GM12878 (cell line): ENCODE results near the gene KRTAP29-1. TPM values are rescaled to one million over a fixed set of nuclear protein-coding genes. Genes with fewer than 3 reads are reported as not detected.

Experiments used
- ATAC-seq: fragments of 200-7000 bp; cut with Tn5 transposase; 3 replicates; pipeline ENCODE4 v1.9.1; 2020; ENCODE audit warnings: mild to moderate bottlenecking, moderate library complexity
- BruUV-seq: library from RNA; stranded (reverse); fragments of 400-500 nt; replicated peaks from 2 replicates; lab custom pipeline; 2021; lab: Mats Ljungman, UMichigan
- CTCF ChIA-PET: fragments of 300-600 bp; sonication (Branson Sonifier 250); formaldehyde crosslinking; extraction: SDS; loops from one replicate; lab custom pipeline; 2021; ENCODE audit warnings: inconsistent platforms; lab: Yijun Ruan, JAX
- POLR2A ChIA-PET: fragments of 350-600 bp; formaldehyde crosslinking; extraction: SDS; loops from one replicate; lab custom pipeline; 2021; ENCODE audit warnings: inconsistent platforms; lab: Charles Lee
- RAD21 ChIA-PET: fragments of 300-600 bp; sonication (Branson Sonifier 250); formaldehyde crosslinking; loops from one replicate; lab custom pipeline; 2023; ENCODE audit warnings: antibody characterized with exemption; ENCODE audit not compliant: unreplicated experiment; lab: Charles Lee
- SMC1A ChIA-PET: fragments of 300-600 bp; sonication (Branson Sonifier 250); formaldehyde crosslinking; loops from one replicate; lab custom pipeline; 2023; ENCODE audit not compliant: unreplicated experiment, uncharacterized antibody; lab: Charles Lee
- DNase-seq: peaks from one replicate; pipeline ENCODE4 v3.0.0-alpha.2; 2011; ENCODE audit warnings: low read depth, low spot score
- FAIRE-seq: peaks from 3 replicates; lab custom pipeline; 2011; peaks lifted over from hg19 to GRCh38; lab: Jason Lieb, UNC
- H2AFZ ChIP-seq: 2 replicates; pipeline ENCODE4 v1.6.0; 2011; ENCODE audit warnings: low read depth, low read length, control low read depth; ENCODE audit not compliant: control insufficient read depth
- H3K27ac ChIP-seq: 2 replicates; pipeline ENCODE4 v1.5.1; 2011; ENCODE audit warnings: control low read depth; ENCODE audit not compliant: control insufficient read depth, insufficient read depth
- H3K27me3 ChIP-seq, 2 experiments: replicated peaks in 1 of 2; 2 replicates each; pipeline versions ENCODE4 v1.6.0 to v1.6.1; 2011; ENCODE audit warnings: low read length in 1 of 2; ENCODE audit not compliant: control insufficient read depth in 2 of 2, insufficient read depth in 2 of 2
- H3K36me3 ChIP-seq, 2 experiments: 2 replicates each; pipeline ENCODE4 v1.5.1; 2011; ENCODE audit warnings: low read length in 1 of 2; ENCODE audit not compliant: control insufficient read depth in 2 of 2, insufficient read depth in 2 of 2
- H3K4me1 ChIP-seq: 2 replicates; pipeline ENCODE4 v1.6.1; 2011; ENCODE audit warnings: mild to moderate bottlenecking, low read length, moderate library complexity, mixed read lengths; ENCODE audit not compliant: control insufficient read depth, insufficient read depth
- H3K4me2 ChIP-seq: 2 replicates; pipeline ENCODE4 v1.6.0; 2011; ENCODE audit warnings: control low read depth; ENCODE audit not compliant: control insufficient read depth, insufficient read depth
- H3K4me3 ChIP-seq: fragments of 200-600 bp; sonication (generic); 2 replicates; pipeline ENCODE4 v1.5.1; 2016
- H3K79me2 ChIP-seq: 2 replicates; pipeline ENCODE4 v1.6.0; 2011; ENCODE audit warnings: low read length; ENCODE audit not compliant: control insufficient read depth, insufficient read depth
- H3K9ac ChIP-seq: 2 replicates; pipeline ENCODE4 v1.8.0; 2011; ENCODE audit warnings: low read length, control low read depth, mixed read lengths; ENCODE audit not compliant: control insufficient read depth, insufficient read depth
- H3K9me3 ChIP-seq: replicated peaks from 3 replicates; pipeline ENCODE4 v1.5.1; 2011; ENCODE audit warnings: mild to moderate bottlenecking, low read length; ENCODE audit not compliant: control insufficient read depth, insufficient read depth
- H4K20me1 ChIP-seq: 2 replicates; pipeline ENCODE4 v1.6.0; 2011; ENCODE audit not compliant: control insufficient read depth, insufficient read depth
- KDM1A ChIP-seq: fragments of 200-600 bp; sonication (generic); IDR thresholded peaks from 2 replicates; pipeline ENCODE4 v1.6.1; 2016; ENCODE audit warnings: borderline replicate concordance
- KLF5 ChIP-seq: fragments of 450-650 bp; IDR thresholded peaks from 2 replicates; pipeline ENCODE4 v1.6.1; 2014; ENCODE audit warnings: mild to moderate bottlenecking; ENCODE audit not compliant: partially characterized antibody
- NFIC ChIP-seq: IDR thresholded peaks from 2 replicates; pipeline ENCODE4 v1.6.1; 2012; ENCODE audit warnings: low read depth, mild to moderate bottlenecking, inconsistent platforms, low read length, moderate library complexity
- SMAD5 ChIP-seq: IDR thresholded peaks from 2 replicates; pipeline ENCODE4 v1.6.1; 2016; ENCODE audit warnings: antibody characterized with exemption, low read depth
- WGBS: methylation state at CpG from one replicate; pipeline ENCODE4 v1.1.6; 2016; ENCODE audit warnings: low lambda C conversion rate; ENCODE audit not compliant: insufficient replicate concordance, insufficient coverage; ENCODE audit errors: missing lambda C conversion rate; 5-methylcytosine and 5-hydroxymethylcytosine counted together
- in situ Hi-C: fragments of 300-500 bp; cut with MboI; formaldehyde crosslinking; loops from 9 replicates; pipeline ENCODE4 v1.14.3; 2018; ENCODE audit warnings: mixed read lengths
- intact Hi-C: fragments of 100-400 bp; cut with micrococcal nuclease; formaldehyde crosslinking; loops from one replicate; pipeline ENCODE4 v1.14.2; 2022; ENCODE audit not compliant: unreplicated experiment
- polyA plus RNA-seq, 11 experiments: library from polyadenylated mRNA; depleted of rRNA in 4 of 11; unstranded in 6 of 11; stranded (reverse) in 5 of 11; fragments of >200 nt; fragmentation: Nextera tagmentation in 4 of 11; fragmentation: Illumina TruSeq in 1 of 11; extraction: Ambion mirVana in 4 of 11; extraction: Trizol in 1 of 11; gene quantifications; 1 replicate in 1 of 11; 2 replicates in 10 of 11; pipeline versions ENCODE4 v1.2.1 to v1.2.3, GENCODE V29; 2011 to 2016; ENCODE audit warnings: inconsistent platforms in 2 of 11, missing spikeins in 2 of 11, low read depth in 1 of 11
- total RNA-seq, 4 experiments: library from RNA; depleted of rRNA in 3 of 4; stranded (reverse); fragments of >200 nt in 3 of 4; fragmentation: Illumina TruSeq in 1 of 4; extraction: Trizol in 1 of 4; gene quantifications; 2 replicates each; pipeline versions ENCODE4 v1.2.1 to v1.2.3, GENCODE V29; 2013 to 2021

Gene KRTAP29-1
- total and polyA plus RNA-seq, 10 of the 15 experiments (the other 5 are each of a cell fraction or from before 2014, with no cell fraction given): 1.9 TPM; not detected in 9

DNA sequence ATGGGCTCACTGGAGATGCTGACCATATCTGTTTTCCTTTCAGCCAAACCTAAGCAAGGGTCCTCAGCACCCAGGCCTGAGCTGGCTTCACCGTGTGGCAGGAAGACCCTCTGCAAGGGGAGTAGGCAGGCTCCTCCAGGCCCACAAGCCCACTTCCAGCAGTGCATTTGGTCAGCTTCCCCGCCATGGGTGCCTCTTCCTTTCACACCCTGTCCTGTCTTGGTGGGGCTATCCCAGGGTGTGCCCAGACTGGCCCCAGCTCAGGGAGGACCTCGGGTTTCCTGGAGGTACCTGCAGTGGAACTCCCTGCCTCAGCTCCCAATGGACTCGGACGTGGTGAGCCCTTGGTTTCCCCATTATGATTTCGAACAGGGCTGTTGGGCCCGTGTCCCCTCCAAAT lies 25.6 kb upstream of the KRTAP29-1 start:
- intact Hi-C loops (loop anchor here (10.0 kb wide), 1 partner anchor 703 kb away; no protein-coding TSS in a partner anchor), in situ Hi-C loops (no loop called here)
- CTCF ChIA-PET: no interaction called here
- Histone ChIP-seq H3K4me2 (no peak overlapping the region), H3K36me3 (no peaks in the 10 kb centered on the region), H3K27me3 (no peaks in the 10 kb centered on the region; a peak in 1 of 4 replicates), H3K4me1 (no peaks in the 10 kb centered on the region), H3K27ac (no peak overlapping the region), H4K20me1 (no peaks in the 10 kb centered on the region), H3K4me3 (no peak overlapping the region), H3K9ac (no peak overlapping the region), H2AFZ (no peak overlapping the region), H3K79me2 (no peaks in the 10 kb centered on the region), H3K9me3 (no peaks in the 10 kb centered on the region)
- SMC1A ChIA-PET: no interaction called here
- ATAC-seq: no peak
- 5% methylated on average over 7 of the region's 7 CpGs for WGBS
- FAIRE-seq: no peak
- RAD21 ChIA-PET: no interaction called here
- TF ChIP-seq NFIC: no peak
- DNase-seq: no peak
- POLR2A ChIA-PET: no interaction called here
- no TSS peak for BruUV-seq

DNA sequence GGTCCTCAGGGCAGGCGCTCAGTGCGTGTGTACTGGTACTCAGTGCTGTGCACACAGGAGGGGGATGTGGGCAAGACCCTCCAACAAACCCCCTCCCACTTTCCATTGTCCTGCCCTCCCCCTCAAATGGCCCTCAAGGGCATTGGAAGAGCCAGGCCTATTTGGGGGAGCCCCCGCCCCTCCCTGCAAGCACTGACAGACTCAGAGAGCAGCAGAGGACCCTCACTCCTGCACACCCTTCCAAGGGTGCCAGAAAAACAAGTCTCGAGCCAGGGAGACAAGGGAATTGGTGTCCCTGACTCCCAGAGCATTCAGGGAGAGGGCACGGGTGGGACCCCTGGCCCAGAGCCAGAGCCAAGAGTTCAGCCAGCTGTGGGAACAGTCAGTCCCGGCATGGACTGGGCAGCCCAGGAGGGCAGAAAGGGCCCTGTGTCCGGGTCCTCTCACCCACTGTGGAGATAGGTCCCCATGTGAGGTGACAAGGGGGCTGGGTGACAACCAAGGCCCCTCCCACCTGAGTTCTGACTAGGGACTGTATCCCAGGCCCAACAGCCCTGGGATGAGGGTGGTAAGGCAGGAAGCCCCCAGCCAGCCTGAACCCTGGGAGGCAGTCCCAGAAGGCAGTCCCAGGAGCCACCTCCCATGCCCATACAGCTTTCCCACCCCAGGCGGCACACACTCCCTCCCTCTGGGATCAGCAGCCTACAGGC lies 24.9 kb upstream of the KRTAP29-1 start:
- H3K9me3 ChIP-seq: no peaks in the 10 kb centered on the region
- TF ChIP-seq SMAD5 (no peak), KLF5 (no peak), KDM1A (no peak)
- TF ChIP-seq, all 136 proteins: peak for 0
- H3K79me2 ChIP-seq: no peaks in the 10 kb centered on the region
- no peak for DNase-seq
- WGBS: 42% methylated on average over 8 of the region's 8 CpGs
- ATAC-seq: no peak
- FAIRE-seq: no peak
- in situ Hi-C loops (no loop called here), intact Hi-C loops (loop anchor here (10.0 kb wide), 1 partner anchor 703 kb away; no protein-coding TSS in a partner anchor)
- H4K20me1 ChIP-seq: no peaks in the 10 kb centered on the region
- no peak overlapping the region for H3K27ac ChIP-seq
- H3K9ac ChIP-seq: no peak overlapping the region
- ChIA-PET CTCF (no interaction called here), RAD21 (no interaction called here), POLR2A (no interaction called here), SMC1A (no interaction called here)
- H3K4me3 ChIP-seq: no peak overlapping the region
- H3K4me1 ChIP-seq: no peaks in the 10 kb centered on the region
- no peaks in the 10 kb centered on the region; a peak in 1 of 4 replicates for H3K27me3 ChIP-seq
- no peak overlapping the region for H3K4me2 ChIP-seq
- no TSS peak for BruUV-seq
- H2AFZ ChIP-seq: no peak overlapping the region
- H3K36me3 ChIP-seq: no peaks in the 10 kb centered on the region
